ENCODE measurements around the gene PPP1R3F. TPM values are rescaled to one million over a fixed set of nuclear protein-coding genes. Genes with fewer than 3 reads are reported as not detected.

The PPP1R3F gene
- total RNA-seq, 1 donor from 2014 or later, result 7.9 TPM

GRCh38 chrX:49251325-49251724, 18.3 kb upstream of the PPP1R3F start:
- Mint-ChIP-seq H3K36me3 (ENCODE audit: low read depth) (peaks cover 38% of the 10 kb centered on the region), H3K27ac (no peak overlapping the region), H3K4me3 (ENCODE audit: low read depth) (no peak overlapping the region), H3K27me3 (ENCODE audit: low read depth) (no peaks in the 10 kb centered on the region), H3K4me1 (ENCODE audit: low read depth) (peaks cover 3% of the 10 kb centered on the region), H3K9me3 (no peaks in the 10 kb centered on the region)
- intact Hi-C loops (cut with micrococcal nuclease), result no loop called here
- DNase-seq (ENCODE audit: low spot score), result no peak

GRCh38 chrX:49254639-49255038, 15.0 kb upstream of the PPP1R3F start:
- Mint-ChIP-seq H3K27me3 (ENCODE audit: low read depth) (no peaks in the 10 kb centered on the region), H3K9me3 (no peaks in the 10 kb centered on the region), H3K4me1 (ENCODE audit: low read depth) (peaks cover 11% of the 10 kb centered on the region), H3K27ac (no peak overlapping the region), H3K4me3 (ENCODE audit: low read depth) (no peak overlapping the region), H3K36me3 (ENCODE audit: low read depth) (peaks cover 27% of the 10 kb centered on the region)
- no peak for DNase-seq (ENCODE audit: low spot score)
- intact Hi-C loops (cut with micrococcal nuclease), result no loop called here

- intact Hi-C loops (cut with micrococcal nuclease), result no loop called here
- DNase-seq (ENCODE audit: low spot score), result no peak
- no peaks in the 10 kb centered on the region for H3K9me3 Mint-ChIP-seq
- no peak overlapping the region for H3K27ac Mint-ChIP-seq
- H3K4me3 Mint-ChIP-seq (ENCODE audit: low read depth), result no peak overlapping the region
- peaks cover 26% of the 10 kb centered on the region for H3K36me3 Mint-ChIP-seq (ENCODE audit: low read depth)
- H3K27me3 Mint-ChIP-seq (ENCODE audit: low read depth), result no peaks in the 10 kb centered on the region
- peaks cover 7% of the 10 kb centered on the region for H3K4me1 Mint-ChIP-seq (ENCODE audit: low read depth)
Measured at GRCh38 chrX:49256268-49256995, 13.2 kb upstream of the PPP1R3F start.

- no peaks in the 10 kb centered on the region for H3K9me3 Mint-ChIP-seq
- no peak overlapping the region for H3K4me3 Mint-ChIP-seq (ENCODE audit: low read depth)
- no peak overlapping the region for H3K27ac Mint-ChIP-seq
- peaks cover 13% of the 10 kb centered on the region for H3K4me1 Mint-ChIP-seq (ENCODE audit: low read depth)
- no peak for DNase-seq (ENCODE audit: low spot score)
- peaks cover 24% of the 10 kb centered on the region for H3K36me3 Mint-ChIP-seq (ENCODE audit: low read depth)
- no peaks in the 10 kb centered on the region for H3K27me3 Mint-ChIP-seq (ENCODE audit: low read depth)
- intact Hi-C loops (cut with micrococcal nuclease), result no loop called here
Measured at GRCh38 chrX:49257074-49257790, 12.4 kb upstream of the PPP1R3F start.

- no peak for DNase-seq (ENCODE audit: low spot score)
- Mint-ChIP-seq H3K9me3 (no peaks in the 10 kb centered on the region), H3K4me1 (ENCODE audit: low read depth) (peaks cover 21% of the 10 kb centered on the region), H3K27ac (no peak overlapping the region), H3K36me3 (ENCODE audit: low read depth) (peaks cover 22% of the 10 kb centered on the region), H3K4me3 (ENCODE audit: low read depth) (no peak overlapping the region), H3K27me3 (ENCODE audit: low read depth) (no peaks in the 10 kb centered on the region)
- intact Hi-C loops (cut with micrococcal nuclease), result no loop called here
Measured at GRCh38 chrX:49257846-49258748, 11.5 kb upstream of the PPP1R3F start.

DNA sequence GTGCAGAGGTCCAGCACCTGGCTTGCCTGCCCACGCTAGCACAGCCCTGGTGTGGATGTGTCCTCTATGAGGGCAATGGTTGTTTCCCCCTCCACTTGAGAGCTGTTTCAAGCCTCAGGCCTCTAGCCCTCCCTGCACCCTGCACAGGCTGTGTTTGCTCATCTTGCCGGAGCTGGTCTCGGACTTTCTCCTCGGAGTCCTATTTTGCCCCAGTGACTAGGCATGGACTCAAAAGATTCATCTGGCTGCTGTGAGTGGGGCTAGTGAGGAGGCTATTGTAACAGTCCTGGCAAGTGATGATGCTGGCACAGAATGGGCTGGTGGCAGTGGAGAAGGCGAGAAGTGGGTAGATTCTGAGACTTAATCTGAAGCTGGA, 10.9 kb upstream of the PPP1R3F start:
- intact Hi-C loops (cut with micrococcal nuclease), result no loop called here
- H3K36me3 Mint-ChIP-seq (ENCODE audit: low read depth), result peaks cover 22% of the 10 kb centered on the region
- no peak overlapping the region for H3K27ac Mint-ChIP-seq
- H3K27me3 Mint-ChIP-seq (ENCODE audit: low read depth), result no peaks in the 10 kb centered on the region
- H3K9me3 Mint-ChIP-seq, result no peaks in the 10 kb centered on the region
- no peak overlapping the region for H3K4me3 Mint-ChIP-seq (ENCODE audit: low read depth)
- DNase-seq (ENCODE audit: low spot score), result no peak
- peaks cover 23% of the 10 kb centered on the region for H3K4me1 Mint-ChIP-seq (ENCODE audit: low read depth)

DNA sequence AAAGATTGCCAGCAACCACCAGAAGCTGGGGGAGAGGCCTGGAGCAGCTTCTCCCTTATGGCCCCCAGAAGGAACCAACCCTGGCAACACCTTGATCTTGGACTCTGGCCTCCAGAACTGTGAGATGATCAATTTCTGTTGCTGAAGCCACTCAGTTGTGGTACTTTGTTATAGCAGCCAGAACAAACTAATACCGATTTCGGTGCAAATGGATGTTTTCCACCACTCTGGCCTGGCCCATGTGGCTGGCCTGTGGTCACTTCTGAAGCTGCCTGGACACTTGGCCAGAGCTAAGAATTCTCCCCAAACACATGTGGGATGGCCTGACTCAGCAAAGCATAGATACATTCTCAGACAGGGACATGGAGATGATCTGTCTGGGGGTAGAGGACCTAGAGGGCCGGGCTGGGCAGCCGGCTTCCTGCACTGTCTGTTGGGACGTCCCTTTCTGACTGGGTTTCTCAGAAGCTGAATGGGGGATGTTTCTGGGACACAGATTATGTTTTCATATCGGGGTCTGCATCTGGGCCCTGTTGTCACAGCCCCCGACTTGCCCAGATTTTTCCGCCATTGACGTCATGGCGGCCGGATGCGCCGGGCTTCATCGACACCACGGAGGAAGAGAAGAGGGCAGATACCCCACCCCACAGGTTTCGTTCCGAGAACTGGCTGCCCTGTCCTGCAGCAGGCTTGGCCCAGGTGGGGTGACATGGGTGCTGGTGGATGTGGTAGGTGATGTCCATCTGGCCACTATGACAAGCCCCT, 9.2 kb upstream of the PPP1R3F start:
- Mint-ChIP-seq H3K4me1 (ENCODE audit: low read depth) (peaks cover 35% of the 10 kb centered on the region), H3K27ac (no peak overlapping the region), H3K9me3 (no peaks in the 10 kb centered on the region), H3K36me3 (ENCODE audit: low read depth) (peaks cover 22% of the 10 kb centered on the region), H3K27me3 (ENCODE audit: low read depth) (no peaks in the 10 kb centered on the region), H3K4me3 (ENCODE audit: low read depth) (peak overlapping the region; percentile 49)
- intact Hi-C loops (cut with micrococcal nuclease), result loop anchor here (10.0 kb wide), 1 partner anchor 546 kb away; no protein-coding TSS in a partner anchor
- DNase-seq (ENCODE audit: low spot score), result no peak

- H3K4me3 Mint-ChIP-seq (ENCODE audit: low read depth), result peak overlapping the region; percentile 39
- peaks cover 37% of the 10 kb centered on the region for H3K4me1 Mint-ChIP-seq (ENCODE audit: low read depth)
- H3K27ac Mint-ChIP-seq, result peak overlapping the region; percentile 69
- intact Hi-C loops (cut with micrococcal nuclease), result loop anchor here (1.0 to 10.0 kb wide), 2 partner anchors 11 to 548 kb away; no protein-coding TSS in a partner anchor
- DNase-seq (ENCODE audit: low spot score), result no peak
- H3K9me3 Mint-ChIP-seq, result no peaks in the 10 kb centered on the region
- peaks cover 18% of the 10 kb centered on the region for H3K36me3 Mint-ChIP-seq (ENCODE audit: low read depth)
- no peaks in the 10 kb centered on the region for H3K27me3 Mint-ChIP-seq (ENCODE audit: low read depth)
Measured at GRCh38 chrX:49262603-49263002, 7.0 kb upstream of the PPP1R3F start.

GRCh38 chrX:49263631-49264030, 6.0 kb upstream of the PPP1R3F start:
- Mint-ChIP-seq H3K36me3 (ENCODE audit: low read depth) (peaks cover 18% of the 10 kb centered on the region), H3K9me3 (no peaks in the 10 kb centered on the region)
- intact Hi-C loops (cut with micrococcal nuclease), result loop anchor here (10.0 kb wide), 1 partner anchor 549 kb away; no protein-coding TSS in a partner anchor

GRCh38 chrX:49264460-49264859, 5.1 kb upstream of the PPP1R3F start, which contains the start of gene FOXP3:
TSS of gene FOXP3 (minus strand) at chrX:49264710. CDS start at chrX:49258505, 6,205 bp downstream.
- Mint-ChIP-seq H3K27me3 (ENCODE audit: low read depth) (no peaks in the 10 kb centered on the region), H3K4me1 (ENCODE audit: low read depth) (peaks cover 39% of the 10 kb centered on the region)

More at GRCh38 chrX:49263631-49264030, 6.0 kb upstream of the PPP1R3F start:
- Mint-ChIP-seq H3K4me1 (ENCODE audit: low read depth) (peaks cover 42% of the 10 kb centered on the region), H3K4me3 (ENCODE audit: low read depth) (peak overlapping the region; percentile 66), H3K27me3 (ENCODE audit: low read depth) (no peaks in the 10 kb centered on the region), H3K27ac (peak overlapping the region; percentile 20)
- DNase-seq (ENCODE audit: low spot score), result no peak

GRCh38 chrX:49266523-49267445, 2.8 kb upstream of the PPP1R3F start:
- Mint-ChIP-seq H3K27ac (no peak overlapping the region), H3K4me1 (ENCODE audit: low read depth) (peaks cover 47% of the 10 kb centered on the region), H3K4me3 (ENCODE audit: low read depth) (peak overlapping the region; percentile 87), H3K9me3 (no peaks in the 10 kb centered on the region), H3K27me3 (ENCODE audit: low read depth) (no peaks in the 10 kb centered on the region), H3K36me3 (ENCODE audit: low read depth) (peaks cover 17% of the 10 kb centered on the region)
- DNase-seq (ENCODE audit: low spot score), result no peak
- intact Hi-C loops (cut with micrococcal nuclease), result loop anchor here (10.0 kb wide), 1 partner anchor 552 kb away; no protein-coding TSS in a partner anchor

More at GRCh38 chrX:49264460-49264859, 5.1 kb upstream of the PPP1R3F start, which contains the start of gene FOXP3:
- H3K36me3 Mint-ChIP-seq (ENCODE audit: low read depth), result peaks cover 15% of the 10 kb centered on the region
- H3K9me3 Mint-ChIP-seq, result no peaks in the 10 kb centered on the region
- peak within 1 kb of the TSS; percentile 66 for H3K4me3 Mint-ChIP-seq (ENCODE audit: low read depth)
- peak within 1 kb of the TSS; percentile 77 for H3K27ac Mint-ChIP-seq
- no peak for DNase-seq (ENCODE audit: low spot score)
- intact Hi-C loops (cut with micrococcal nuclease), result loop anchor here (10.0 kb wide), 1 partner anchor 550 kb away; no protein-coding TSS in a partner anchor
